ENCODE data around the gene PRDM16. TPM values are rescaled to one million over a fixed set of nuclear protein-coding genes. Genes with fewer than 3 reads are reported as not detected.

Gene PRDM16
- total RNA-seq, 1 experiment from 2014 or later, result 0.17 TPM

DNA sequence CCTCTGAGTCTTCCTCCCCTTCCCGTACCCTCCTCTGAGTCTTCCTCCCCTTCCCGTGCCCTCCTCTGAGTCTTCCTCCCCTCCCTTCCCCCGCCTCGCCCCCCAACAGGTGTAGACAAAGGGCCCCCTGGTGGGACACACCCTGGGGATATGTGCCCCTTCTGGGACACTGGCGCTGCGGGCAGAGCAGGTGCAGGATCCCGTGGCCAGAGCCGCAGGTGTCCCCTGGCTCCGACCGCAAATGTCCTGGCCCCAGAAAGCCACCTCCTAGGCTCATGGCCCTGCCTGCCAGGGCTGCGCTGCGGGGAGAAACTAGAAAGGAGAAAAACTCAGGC lies 334.0 kb downstream of the PRDM16 start:
- H3K9me3 ChIP-seq (ENCODE audit: control insufficient read depth, low read depth, low read length), result no peaks in the 10 kb centered on the region
- H2BK20ac ChIP-seq (ENCODE audit: low read depth, low read length, poor library complexity, severe bottlenecking), result no peak overlapping the region
- no peak overlapping the region for H2AK5ac ChIP-seq (ENCODE audit: insufficient read length, low read length)
- H3K9ac ChIP-seq (ENCODE audit: extremely low read depth, insufficient read length, low read length), result no peak overlapping the region
- no peak overlapping the region for H3K4me3 Mint-ChIP-seq
- H3K23ac ChIP-seq (ENCODE audit: insufficient read length, low read depth, low read length), result no peak overlapping the region
- H4K8ac ChIP-seq (replicated peaks; ENCODE audit: insufficient read length, low read depth, low read length), result no peak overlapping the region
- H3K4ac ChIP-seq (ENCODE audit: low read depth, low read length), result no peak overlapping the region
- H3K4me2 ChIP-seq (ENCODE audit: insufficient read depth, insufficient read length, low read length), result no peak overlapping the region
- H3K36me3 Mint-ChIP-seq (ENCODE audit: insufficient read depth in 1 of 3, low read depth in 3 of 3), result no peaks in the 10 kb centered on the region
- no peaks in the 10 kb centered on the region for H3K79me1 ChIP-seq (ENCODE audit: insufficient read depth, low read depth, low read length, poor library complexity, severe bottlenecking)
- no peak overlapping the region for H3K18ac ChIP-seq (ENCODE audit: insufficient read length, low read depth, low read length)
- no peak overlapping the region for H2BK120ac ChIP-seq (ENCODE audit: low read depth, low read length, poor library complexity, severe bottlenecking)
- H3K23me2 ChIP-seq (ENCODE audit: insufficient read length, low read depth, low read length, poor library complexity, severe bottlenecking), result no peaks in the 10 kb centered on the region
- H3K27me3 ChIP-seq (ENCODE audit: insufficient read depth, low read length), result no peaks in the 10 kb centered on the region
- TF ChIP-seq, protein P1, sequence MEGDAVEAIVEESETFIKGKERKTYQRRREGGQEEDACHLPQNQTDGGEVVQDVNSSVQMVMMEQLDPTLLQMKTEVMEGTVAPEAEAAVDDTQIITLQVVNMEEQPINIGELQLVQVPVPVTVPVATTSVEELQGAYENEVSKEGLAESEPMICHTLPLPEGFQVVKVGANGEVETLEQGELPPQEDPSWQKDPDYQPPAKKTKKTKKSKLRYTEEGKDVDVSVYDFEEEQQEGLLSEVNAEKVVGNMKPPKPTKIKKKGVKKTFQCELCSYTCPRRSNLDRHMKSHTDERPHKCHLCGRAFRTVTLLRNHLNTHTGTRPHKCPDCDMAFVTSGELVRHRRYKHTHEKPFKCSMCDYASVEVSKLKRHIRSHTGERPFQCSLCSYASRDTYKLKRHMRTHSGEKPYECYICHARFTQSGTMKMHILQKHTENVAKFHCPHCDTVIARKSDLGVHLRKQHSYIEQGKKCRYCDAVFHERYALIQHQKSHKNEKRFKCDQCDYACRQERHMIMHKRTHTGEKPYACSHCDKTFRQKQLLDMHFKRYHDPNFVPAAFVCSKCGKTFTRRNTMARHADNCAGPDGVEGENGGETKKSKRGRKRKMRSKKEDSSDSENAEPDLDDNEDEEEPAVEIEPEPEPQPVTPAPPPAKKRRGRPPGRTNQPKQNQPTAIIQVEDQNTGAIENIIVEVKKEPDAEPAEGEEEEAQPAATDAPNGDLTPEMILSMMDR (conservative IDR thresholded peaks at IDR 0.05), result no peak
- no peak overlapping the region for H3T11ph ChIP-seq (ENCODE audit: low read length)
- H3K27ac ChIP-seq (ENCODE audit: insufficient read length, low read depth, low read length), result no peak overlapping the region
- DNase-seq, result no peak
- WGBS (ENCODE audit: extremely low coverage, insufficient read length, low lambda C conversion rate), result no CpG with 5 or more reads among the region's 12 CpGs
- peaks cover 2% of the 10 kb centered on the region for H3K27me3 Mint-ChIP-seq (ENCODE audit: low read depth)
- H4K20me1 ChIP-seq (ENCODE audit: control insufficient read depth, insufficient read depth, insufficient read length), result no peaks in the 10 kb centered on the region
- H2AFZ ChIP-seq (ENCODE audit: low read length), result no peak overlapping the region
- H2BK15ac ChIP-seq (ENCODE audit: low read depth, low read length), result no peak overlapping the region
- no peak overlapping the region for H3K27ac Mint-ChIP-seq
- no peak overlapping the region for H2BK12ac ChIP-seq (ENCODE audit: insufficient read length, low read depth, low read length)
- no peak overlapping the region for H4K91ac ChIP-seq (ENCODE audit: insufficient read length, low read depth, low read length)
- H3K4me1 ChIP-seq (ENCODE audit: insufficient read depth, low read length), result no peaks in the 10 kb centered on the region
- no peak overlapping the region for H3K56ac ChIP-seq (ENCODE audit: insufficient read length, low read depth, low read length)
- H3K14ac ChIP-seq (ENCODE audit: insufficient read depth, low read length), result no peak overlapping the region
- H3K9me3 Mint-ChIP-seq, result no peaks in the 10 kb centered on the region
- peaks cover 0 to 3% of the 10 kb centered on the region in 2 experiments; a peak in 1 of 4 replicates for H3K4me1 Mint-ChIP-seq
- H2BK5ac ChIP-seq (ENCODE audit: insufficient read length, low read length), result no peak overlapping the region
- H3K79me2 ChIP-seq (ENCODE audit: insufficient read depth, low read length), result no peaks in the 10 kb centered on the region
- H4K5ac ChIP-seq (ENCODE audit: insufficient read length, low read depth, low read length), result no peak overlapping the region

All from H9 (cell line).